Suppressor macrophage treated with lipopolysaccharide for 4 hours (primary cell): ENCODE data around the gene NPR1.
"Not testable (repeated sequence)": the region's sequence is repeated elsewhere in the genome, so short reads cannot be mapped to it uniquely, and the experiment has no call there.

Experiments used
- DNase-seq: peaks from one replicate; pipeline ENCODE4 v3.0.0-alpha.2; 2020

NPR1 gene

GRCh38 chr1:153684892-153685291 lies 6.4 kb downstream of the NPR1 start:
- no peak for DNase-seq

GRCh38 chr1:153685544-153686340 lies 7.3 kb downstream of the NPR1 start:
- DNase-seq = no peak

GRCh38 chr1:153687346-153688125 lies 9.0 kb downstream of the NPR1 start:
- DNase-seq = no peak

- DNase-seq = peak; percentile 14
These were observed 9.8 kb downstream of the NPR1 start for GRCh38 chr1:153688276-153688675.

- DNase-seq = no peak
These were observed 10.3 kb downstream of the NPR1 start for GRCh38 chr1:153688736-153689328.

- no peak for DNase-seq
These were observed 15.0 kb downstream of the NPR1 start for GRCh38 chr1:153693466-153693865.

GRCh38 chr1:153696741-153697140 lies 18.3 kb downstream of the NPR1 start:
- DNase-seq = no peak

- no peak for DNase-seq
These were observed 18.9 kb downstream of the NPR1 start for GRCh38 chr1:153697191-153698019.

GRCh38 chr1:153698020-153698922 lies 19.8 kb downstream of the NPR1 start:
- peak; percentile 55 for DNase-seq

GRCh38 chr1:153698923-153699714 lies 20.6 kb downstream of the NPR1 start:
- peak; percentile 56 for DNase-seq

GRCh38 chr1:153699768-153700167 lies 21.3 kb downstream of the NPR1 start:
- DNase-seq = no peak

GRCh38 chr1:153705484-153705883 lies 27.0 kb downstream of the NPR1 start:
- DNase-seq = no peak

- DNase-seq = no peak
These were observed 32.5 kb downstream of the NPR1 start for GRCh38 chr1:153711026-153711425.

- not testable (repeated sequence) for DNase-seq
These were observed 37.7 kb downstream of the NPR1 start for GRCh38 chr1:153716211-153716610.

GRCh38 chr1:153717330-153717729 lies 38.8 kb downstream of the NPR1 start:
- no peak for DNase-seq

- no peak for DNase-seq
These were observed 45.2 kb downstream of the NPR1 start for GRCh38 chr1:153723687-153724086.

- DNase-seq = not testable (repeated sequence)
These were observed 46.1 kb downstream of the NPR1 start for GRCh38 chr1:153724634-153725033.

- DNase-seq = peak; percentile 100
These were observed 49.2 kb downstream of the NPR1 start, which contains the start of gene INTS3 for GRCh38 chr1:153727463-153728304. Gene INTS3 (plus strand): TSS chr1:153728050. CDS start chr1:153728635, 585 bp downstream.

GRCh38 chr1:153728305-153729066 lies 50.0 kb downstream of the NPR1 start:
- no peak for DNase-seq
